ENCODE data around the gene GPR137. TPM values are rescaled to one million over a fixed set of nuclear protein-coding genes. Genes with fewer than 3 reads are reported as not detected.
"Not testable (repeated sequence)": the region's sequence is repeated elsewhere in the genome, so short reads cannot be mapped to it uniquely, and the experiment has no call there.

GPR137 gene
- total RNA-seq, 1 donor from 2014 or later, result 71.4 TPM

DNA sequence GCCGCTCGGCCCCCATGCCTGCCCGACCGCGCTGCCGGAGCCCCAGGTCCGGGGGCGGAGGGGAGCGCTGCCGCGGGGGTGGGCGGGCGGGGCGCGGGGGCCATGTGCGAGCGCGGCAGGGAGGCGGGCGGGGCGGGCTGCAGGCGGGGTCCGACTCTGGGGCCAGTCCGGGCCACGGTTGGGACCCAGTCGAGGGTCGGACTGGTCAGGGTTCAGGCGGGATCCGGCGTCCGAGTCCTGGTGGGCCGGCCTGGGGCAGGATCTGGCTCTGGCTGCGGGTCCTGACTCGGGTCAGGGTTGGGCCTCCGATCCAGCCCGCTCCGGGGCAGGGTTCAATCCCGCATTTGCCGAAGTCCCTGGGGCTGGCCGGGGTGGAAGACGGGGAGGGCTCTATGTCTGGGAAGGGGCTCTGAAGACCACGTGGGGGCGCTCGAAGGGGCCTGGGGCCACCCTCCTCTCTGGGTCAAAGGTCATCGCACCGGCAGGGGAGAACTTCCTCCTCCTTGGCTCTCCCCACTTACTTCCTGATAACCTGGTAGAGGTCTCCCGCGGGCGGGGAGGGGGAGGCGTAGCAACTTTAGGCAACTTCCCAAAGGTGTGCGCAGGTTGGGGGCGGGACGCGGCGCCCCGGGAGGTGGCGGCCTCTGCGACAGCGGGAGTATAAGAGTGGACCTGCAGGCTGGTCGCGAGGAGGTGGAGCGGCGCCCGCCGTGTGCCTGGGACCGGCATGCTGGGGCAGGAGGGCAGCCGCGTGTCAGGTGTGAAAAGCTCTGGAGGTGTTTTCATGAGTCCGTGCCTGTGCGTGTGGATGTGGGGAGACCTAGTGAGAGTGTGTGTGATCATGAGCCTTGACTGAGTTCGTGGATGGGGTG is 20.3 kb downstream of the GPR137 start:
- Mint-ChIP-seq H3K27ac (ENCODE audit: unreplicated experiment) (peak overlapping the region; percentile 75), H3K9me3 (ENCODE audit: unreplicated experiment) (no peaks in the 10 kb centered on the region), H3K27me3 (ENCODE audit: unreplicated experiment) (no peaks in the 10 kb centered on the region), H3K4me3 (ENCODE audit: unreplicated experiment) (peak overlapping the region; percentile 91), H3K4me1 (ENCODE audit: unreplicated experiment) (peaks cover 18% of the 10 kb centered on the region), H3K36me3 (ENCODE audit: unreplicated experiment) (no peaks in the 10 kb centered on the region)
- peak; percentile 48 for TF ChIP-seq CTCF (IDR thresholded peaks at IDR 0.05)
- no peak for DNase-seq (ENCODE audit: extremely low spot score, unreplicated experiment)

- Mint-ChIP-seq H3K9me3 (ENCODE audit: unreplicated experiment) (no peaks in the 10 kb centered on the region), H3K27ac (ENCODE audit: unreplicated experiment) (peak overlapping the region; percentile 75), H3K4me3 (ENCODE audit: unreplicated experiment) (peak overlapping the region; percentile 91), H3K27me3 (ENCODE audit: unreplicated experiment) (no peaks in the 10 kb centered on the region), H3K36me3 (ENCODE audit: unreplicated experiment) (no peaks in the 10 kb centered on the region), H3K4me1 (ENCODE audit: unreplicated experiment) (peaks cover 18% of the 10 kb centered on the region)
- TF ChIP-seq CTCF (IDR thresholded peaks at IDR 0.05), result no peak
- no peak for DNase-seq (ENCODE audit: extremely low spot score, unreplicated experiment)
Observed at GRCh38 chr11:64306563-64306875, 20.9 kb downstream of the GPR137 start.

- no peaks in the 10 kb centered on the region for H3K36me3 Mint-ChIP-seq (ENCODE audit: unreplicated experiment)
- peak overlapping the region; percentile 91 for H3K4me3 Mint-ChIP-seq (ENCODE audit: unreplicated experiment)
- peaks cover 18% of the 10 kb centered on the region for H3K4me1 Mint-ChIP-seq (ENCODE audit: unreplicated experiment)
- H3K27me3 Mint-ChIP-seq (ENCODE audit: unreplicated experiment), result no peaks in the 10 kb centered on the region
- no peak for DNase-seq (ENCODE audit: extremely low spot score, unreplicated experiment)
- no peaks in the 10 kb centered on the region for H3K9me3 Mint-ChIP-seq (ENCODE audit: unreplicated experiment)
- no peak for TF ChIP-seq CTCF (IDR thresholded peaks at IDR 0.05)
- peak overlapping the region; percentile 47 for H3K27ac Mint-ChIP-seq (ENCODE audit: unreplicated experiment)
Observed at GRCh38 chr11:64306876-64307622, 21.4 kb downstream of the GPR137 start.

- not testable (repeated sequence) for H3K27ac Mint-ChIP-seq (ENCODE audit: unreplicated experiment); DNase-seq (ENCODE audit: extremely low spot score, unreplicated experiment); H3K36me3 Mint-ChIP-seq (ENCODE audit: unreplicated experiment); H3K9me3 Mint-ChIP-seq (ENCODE audit: unreplicated experiment); H3K4me3 Mint-ChIP-seq (ENCODE audit: unreplicated experiment); H3K27me3 Mint-ChIP-seq (ENCODE audit: unreplicated experiment)
- H3K4me1 Mint-ChIP-seq (ENCODE audit: unreplicated experiment), result peaks cover 18% of the 10 kb centered on the region
Observed at GRCh38 chr11:64307795-64308194, 22.1 kb downstream of the GPR137 start.

- DNase-seq (ENCODE audit: extremely low spot score, unreplicated experiment), result no peak
- H3K4me1 Mint-ChIP-seq (ENCODE audit: unreplicated experiment), result peaks cover 13% of the 10 kb centered on the region
- no peak for TF ChIP-seq CTCF (IDR thresholded peaks at IDR 0.05)
- H3K4me3 Mint-ChIP-seq (ENCODE audit: unreplicated experiment), result no peak overlapping the region
- peak overlapping the region; percentile 57 for H3K27ac Mint-ChIP-seq (ENCODE audit: unreplicated experiment)
- no peaks in the 10 kb centered on the region for H3K9me3 Mint-ChIP-seq (ENCODE audit: unreplicated experiment)
- H3K27me3 Mint-ChIP-seq (ENCODE audit: unreplicated experiment), result no peaks in the 10 kb centered on the region
- H3K36me3 Mint-ChIP-seq (ENCODE audit: unreplicated experiment), result peaks cover 4% of the 10 kb centered on the region
Observed at GRCh38 chr11:64312947-64313346, 27.3 kb downstream of the GPR137 start.
